Gastroesophageal sphincter (tissue), 3 donors: ENCODE data around the gene PHF2.

Source experiments
- POLR2AphosphoS5 ChIP-seq: sonication (generic); formaldehyde crosslinking; IDR thresholded peaks from one replicate; pipeline ENCODE4 v1.6.1; 2017; ENCODE audit warnings: antibody characterized with exemption
- TF ChIP-seq, protein P1 (sequence below), 4 experiments: fragments of 200-600 bp in 2 of 4; fragments of 450-650 bp in 2 of 4; sonication (generic) in 1 of 4; IDR thresholded peaks; one replicate each; pipeline ENCODE4 v1.5.1; 2017 to 2019; ENCODE audit warnings: antibody characterized with exemption in 4 of 4, mild to moderate bottlenecking in 2 of 4, moderate library complexity in 2 of 4

DNA sequence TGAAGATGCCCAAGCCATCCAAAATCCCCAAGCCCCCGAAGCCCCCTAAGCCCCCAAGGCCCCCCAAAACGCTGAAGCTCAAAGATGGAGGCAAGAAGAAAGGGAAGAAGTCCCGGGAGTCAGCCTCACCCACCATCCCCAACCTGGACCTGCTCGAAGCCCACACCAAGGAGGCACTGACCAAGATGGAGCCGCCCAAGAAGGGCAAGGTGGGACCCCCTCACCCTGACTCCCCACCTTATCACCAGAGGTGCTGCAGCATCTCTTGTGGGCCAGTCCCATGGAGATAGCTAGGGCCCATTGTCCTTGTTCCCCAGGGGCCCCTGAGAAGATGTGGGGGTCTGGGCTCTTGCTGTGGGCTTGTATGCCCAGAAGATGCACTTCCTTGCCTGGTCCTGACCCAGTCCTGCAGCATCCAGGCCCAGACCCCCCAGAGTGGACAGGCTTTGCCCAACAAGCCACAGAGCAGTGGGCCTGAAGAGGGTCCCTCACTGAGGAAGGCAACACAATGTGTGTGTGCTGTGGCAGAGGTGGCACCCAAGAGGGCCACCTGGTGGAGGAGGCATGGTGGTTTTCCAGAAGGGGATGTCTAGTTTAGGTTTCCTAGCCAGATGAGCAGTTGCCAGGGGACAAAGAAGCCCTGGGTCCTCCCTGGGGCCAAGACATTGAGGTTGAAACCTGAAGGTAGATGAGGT lies 84.1 kb downstream of the PHF2 start:
- TF ChIP-seq, protein P1, sequence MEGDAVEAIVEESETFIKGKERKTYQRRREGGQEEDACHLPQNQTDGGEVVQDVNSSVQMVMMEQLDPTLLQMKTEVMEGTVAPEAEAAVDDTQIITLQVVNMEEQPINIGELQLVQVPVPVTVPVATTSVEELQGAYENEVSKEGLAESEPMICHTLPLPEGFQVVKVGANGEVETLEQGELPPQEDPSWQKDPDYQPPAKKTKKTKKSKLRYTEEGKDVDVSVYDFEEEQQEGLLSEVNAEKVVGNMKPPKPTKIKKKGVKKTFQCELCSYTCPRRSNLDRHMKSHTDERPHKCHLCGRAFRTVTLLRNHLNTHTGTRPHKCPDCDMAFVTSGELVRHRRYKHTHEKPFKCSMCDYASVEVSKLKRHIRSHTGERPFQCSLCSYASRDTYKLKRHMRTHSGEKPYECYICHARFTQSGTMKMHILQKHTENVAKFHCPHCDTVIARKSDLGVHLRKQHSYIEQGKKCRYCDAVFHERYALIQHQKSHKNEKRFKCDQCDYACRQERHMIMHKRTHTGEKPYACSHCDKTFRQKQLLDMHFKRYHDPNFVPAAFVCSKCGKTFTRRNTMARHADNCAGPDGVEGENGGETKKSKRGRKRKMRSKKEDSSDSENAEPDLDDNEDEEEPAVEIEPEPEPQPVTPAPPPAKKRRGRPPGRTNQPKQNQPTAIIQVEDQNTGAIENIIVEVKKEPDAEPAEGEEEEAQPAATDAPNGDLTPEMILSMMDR (IDR thresholded peaks at IDR 0.05), result no peak
- no peak for TF ChIP-seq POLR2AphosphoS5
